Neural cell (in vitro differentiated cells): ENCODE data around the gene GABBR2. TPM values are rescaled to one million over a fixed set of nuclear protein-coding genes. Genes with fewer than 3 reads are reported as not detected.

Source experiments
- H2AFZ ChIP-seq: fragments of 200-600, 300-800 bp; sonication (generic), shearing (Covaris generic); 2 replicates; pipeline ENCODE4 v1.6.0; 2014; ENCODE audit warnings: low read depth, mild to moderate bottlenecking, antibody characterized with exemption, low read length, moderate library complexity
- H3F3A ChIP-seq: fragments of 200-600 bp; shearing (Covaris generic); 2 replicates; pipeline ENCODE4 v1.6.1; 2016; ENCODE audit warnings: mild to moderate bottlenecking, moderate library complexity, mixed read lengths, antibody characterized with exemption, low read length; ENCODE audit not compliant: insufficient read depth, poor library complexity, severe bottlenecking
- H3K27ac ChIP-seq: fragments of 200-600, 300-800 bp; sonication (generic), shearing (Covaris generic); 2 replicates; pipeline ENCODE4 v1.5.1; 2014; ENCODE audit warnings: mild to moderate bottlenecking, low read length, moderate library complexity
- H3K27me3 ChIP-seq: fragments of 300-800, 200-600 bp; sonication (generic), shearing (Covaris generic); 2 replicates; pipeline ENCODE4 v1.6.0; 2014; ENCODE audit warnings: mild to moderate bottlenecking, low read depth, low read length, moderate library complexity; ENCODE audit not compliant: insufficient read depth
- H3K36me3 ChIP-seq: fragments of 300-800, 200-600 bp; sonication (generic), shearing (Covaris generic); 2 replicates; pipeline ENCODE4 v1.5.1; 2014; ENCODE audit warnings: mild to moderate bottlenecking, antibody characterized with exemption, low read length, moderate library complexity; ENCODE audit not compliant: insufficient read depth
- H3K4me2 ChIP-seq: fragments of 300-800, 200-600 bp; sonication (generic), shearing (Covaris generic); 2 replicates; pipeline ENCODE4 v1.6.0; 2014; ENCODE audit warnings: mild to moderate bottlenecking, low read length
- H3K4me3 ChIP-seq: fragments of 300-800, 200-600 bp; sonication (generic), shearing (Covaris generic); 2 replicates; pipeline ENCODE4 v1.5.1; 2014; ENCODE audit warnings: mild to moderate bottlenecking, low read length, moderate library complexity
- H3K79me2 ChIP-seq: fragments of 200-600 bp; shearing (Covaris generic); replicated peaks from 2 replicates; pipeline ENCODE4 v1.6.0; 2014; ENCODE audit warnings: mild to moderate bottlenecking, low read length, moderate library complexity; ENCODE audit not compliant: insufficient read depth
- H3K9ac ChIP-seq: fragments of 300-800, 200-600 bp; sonication (generic), shearing (Covaris generic); 2 replicates; pipeline ENCODE4 v1.6.1; 2016; ENCODE audit warnings: mild to moderate bottlenecking, low read length, mixed read lengths
- H3K9me2 ChIP-seq: fragments of 200-600 bp; shearing (Covaris generic); 2 replicates; pipeline ENCODE4 v1.6.1; 2016; ENCODE audit warnings: mild to moderate bottlenecking, low read length, mixed read lengths; ENCODE audit not compliant: insufficient read depth
- H3K9me3 ChIP-seq: fragments of 200-600, 300-800 bp; sonication (generic), shearing (Covaris generic); 2 replicates; pipeline ENCODE4 v1.6.1; 2016; ENCODE audit warnings: mild to moderate bottlenecking, mixed run types, low read length, moderate library complexity, mixed read lengths
- H4K20me1 ChIP-seq: fragments of 200-600 bp; shearing (Covaris generic); 2 replicates; pipeline ENCODE4 v1.6.1; 2016; ENCODE audit warnings: mild to moderate bottlenecking, mixed run types; ENCODE audit not compliant: insufficient read depth
- EP300 ChIP-seq: fragments of 450-650 bp; conservative IDR thresholded peaks from 2 replicates; pipeline ENCODE4 v1.6.1; 2014; ENCODE audit warnings: antibody characterized with exemption, mild to moderate bottlenecking, moderate library complexity; ENCODE audit not compliant: poor library complexity, severe bottlenecking
- EZH2 ChIP-seq: fragments of 200-600, 300-800 bp; shearing (Covaris generic), sonication (generic); IDR thresholded peaks from 2 replicates; pipeline ENCODE4 v1.6.1; 2014; ENCODE audit warnings: antibody characterized with exemption, low read length, borderline replicate concordance, mild to moderate bottlenecking; ENCODE audit not compliant: insufficient read depth, poor library complexity, severe bottlenecking
- MXI1 ChIP-seq: fragments of 450-650 bp; conservative IDR thresholded peaks from 2 replicates; pipeline ENCODE4 v1.6.1; 2014; ENCODE audit warnings: antibody characterized with exemption, mild to moderate bottlenecking; ENCODE audit not compliant: poor library complexity, severe bottlenecking
- POLR2AphosphoS5 ChIP-seq: IDR thresholded peaks from 2 replicates; pipeline ENCODE4 v1.6.1; 2012
- RAD21 ChIP-seq: fragments of 450-650 bp; conservative IDR thresholded peaks from 2 replicates; pipeline ENCODE4 v1.6.1; 2014; ENCODE audit warnings: antibody characterized with exemption, mild to moderate bottlenecking, moderate library complexity
- SMC3 ChIP-seq: fragments of 450-650 bp; conservative IDR thresholded peaks from 2 replicates; pipeline ENCODE4 v1.6.1; 2014; ENCODE audit warnings: antibody characterized with exemption, mild to moderate bottlenecking, moderate library complexity; ENCODE audit not compliant: poor library complexity
- TAF1 ChIP-seq: IDR thresholded peaks from 2 replicates; pipeline ENCODE4 v1.6.1; 2012; ENCODE audit warnings: low read depth
- polyA plus RNA-seq: library from polyadenylated mRNA; depleted of rRNA; stranded (reverse); fragments of >200 nt; gene quantifications from 2 replicates; pipeline ENCODE4 v1.2.3, GENCODE V29; 2014
- TF ChIP-seq, protein P1 (sequence below): fragments of 450-650 bp; IDR thresholded peaks from 2 replicates; pipeline ENCODE4 v1.5.1; 2014; ENCODE audit warnings: antibody characterized with exemption, mild to moderate bottlenecking, moderate library complexity; ENCODE audit not compliant: poor library complexity, severe bottlenecking
- TF ChIP-seq, protein P2 (sequence below): IDR thresholded peaks from 2 replicates; pipeline ENCODE4 v1.6.1; 2012; ENCODE audit warnings: borderline replicate concordance

Gene GABBR2
- polyA plus RNA-seq, 1 donor from 2014 or later, result 7.1 TPM

DNA sequence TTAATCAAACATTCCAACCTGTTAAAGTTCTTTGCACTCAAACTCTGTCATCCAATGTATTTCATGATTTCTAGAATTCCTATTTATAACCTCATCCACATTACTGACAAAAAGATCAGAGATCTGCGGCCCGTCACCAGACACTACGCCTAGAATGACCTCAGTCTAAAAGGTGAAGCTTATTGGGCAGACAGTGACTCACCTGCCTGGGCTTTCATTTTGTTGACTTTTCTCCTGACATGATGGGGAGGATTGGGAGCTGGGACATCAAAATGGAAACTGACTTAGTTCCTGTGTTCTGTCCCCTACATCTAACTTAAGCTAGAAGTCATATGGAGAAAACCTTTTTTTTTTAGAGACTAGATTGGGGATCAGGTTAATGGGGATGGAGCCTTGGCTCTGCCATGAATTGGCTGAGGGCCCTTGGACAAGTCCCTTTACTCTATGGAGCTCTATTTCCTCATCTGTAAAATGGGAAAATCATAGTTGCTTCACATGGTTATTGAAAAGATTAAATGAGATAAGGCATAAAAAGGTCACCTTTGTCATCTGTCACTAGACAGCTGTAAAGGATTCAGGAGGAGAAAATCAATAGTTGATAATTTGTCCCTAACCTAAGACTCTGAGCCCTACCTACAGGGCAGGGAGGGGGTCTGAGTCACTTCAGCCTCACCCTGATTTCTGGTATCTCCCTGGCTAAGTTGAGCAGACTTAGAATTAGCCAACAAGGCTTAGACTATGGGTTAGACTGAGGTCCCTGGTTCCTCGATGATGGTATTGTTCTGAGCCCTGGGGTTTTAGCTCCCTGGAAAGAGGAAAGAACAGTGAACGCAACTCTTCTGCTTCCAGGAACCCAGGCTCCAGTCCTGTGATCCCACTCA, 228.5 kb downstream of the GABBR2 start:
- no peak overlapping the region for H2AFZ ChIP-seq
- no peaks in the 10 kb centered on the region for H3K36me3 ChIP-seq
- H3K27ac ChIP-seq, result no peak overlapping the region
- no peaks in the 10 kb centered on the region for H3F3A ChIP-seq
- TF ChIP-seq RAD21 (no peak), POLR2AphosphoS5 (no peak), TAF1 (no peak), EP300 (no peak), EZH2 (no peak), SMC3 (no peak)
- TF ChIP-seq, protein P1, sequence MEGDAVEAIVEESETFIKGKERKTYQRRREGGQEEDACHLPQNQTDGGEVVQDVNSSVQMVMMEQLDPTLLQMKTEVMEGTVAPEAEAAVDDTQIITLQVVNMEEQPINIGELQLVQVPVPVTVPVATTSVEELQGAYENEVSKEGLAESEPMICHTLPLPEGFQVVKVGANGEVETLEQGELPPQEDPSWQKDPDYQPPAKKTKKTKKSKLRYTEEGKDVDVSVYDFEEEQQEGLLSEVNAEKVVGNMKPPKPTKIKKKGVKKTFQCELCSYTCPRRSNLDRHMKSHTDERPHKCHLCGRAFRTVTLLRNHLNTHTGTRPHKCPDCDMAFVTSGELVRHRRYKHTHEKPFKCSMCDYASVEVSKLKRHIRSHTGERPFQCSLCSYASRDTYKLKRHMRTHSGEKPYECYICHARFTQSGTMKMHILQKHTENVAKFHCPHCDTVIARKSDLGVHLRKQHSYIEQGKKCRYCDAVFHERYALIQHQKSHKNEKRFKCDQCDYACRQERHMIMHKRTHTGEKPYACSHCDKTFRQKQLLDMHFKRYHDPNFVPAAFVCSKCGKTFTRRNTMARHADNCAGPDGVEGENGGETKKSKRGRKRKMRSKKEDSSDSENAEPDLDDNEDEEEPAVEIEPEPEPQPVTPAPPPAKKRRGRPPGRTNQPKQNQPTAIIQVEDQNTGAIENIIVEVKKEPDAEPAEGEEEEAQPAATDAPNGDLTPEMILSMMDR, result no peak
- TF ChIP-seq, protein P2, sequence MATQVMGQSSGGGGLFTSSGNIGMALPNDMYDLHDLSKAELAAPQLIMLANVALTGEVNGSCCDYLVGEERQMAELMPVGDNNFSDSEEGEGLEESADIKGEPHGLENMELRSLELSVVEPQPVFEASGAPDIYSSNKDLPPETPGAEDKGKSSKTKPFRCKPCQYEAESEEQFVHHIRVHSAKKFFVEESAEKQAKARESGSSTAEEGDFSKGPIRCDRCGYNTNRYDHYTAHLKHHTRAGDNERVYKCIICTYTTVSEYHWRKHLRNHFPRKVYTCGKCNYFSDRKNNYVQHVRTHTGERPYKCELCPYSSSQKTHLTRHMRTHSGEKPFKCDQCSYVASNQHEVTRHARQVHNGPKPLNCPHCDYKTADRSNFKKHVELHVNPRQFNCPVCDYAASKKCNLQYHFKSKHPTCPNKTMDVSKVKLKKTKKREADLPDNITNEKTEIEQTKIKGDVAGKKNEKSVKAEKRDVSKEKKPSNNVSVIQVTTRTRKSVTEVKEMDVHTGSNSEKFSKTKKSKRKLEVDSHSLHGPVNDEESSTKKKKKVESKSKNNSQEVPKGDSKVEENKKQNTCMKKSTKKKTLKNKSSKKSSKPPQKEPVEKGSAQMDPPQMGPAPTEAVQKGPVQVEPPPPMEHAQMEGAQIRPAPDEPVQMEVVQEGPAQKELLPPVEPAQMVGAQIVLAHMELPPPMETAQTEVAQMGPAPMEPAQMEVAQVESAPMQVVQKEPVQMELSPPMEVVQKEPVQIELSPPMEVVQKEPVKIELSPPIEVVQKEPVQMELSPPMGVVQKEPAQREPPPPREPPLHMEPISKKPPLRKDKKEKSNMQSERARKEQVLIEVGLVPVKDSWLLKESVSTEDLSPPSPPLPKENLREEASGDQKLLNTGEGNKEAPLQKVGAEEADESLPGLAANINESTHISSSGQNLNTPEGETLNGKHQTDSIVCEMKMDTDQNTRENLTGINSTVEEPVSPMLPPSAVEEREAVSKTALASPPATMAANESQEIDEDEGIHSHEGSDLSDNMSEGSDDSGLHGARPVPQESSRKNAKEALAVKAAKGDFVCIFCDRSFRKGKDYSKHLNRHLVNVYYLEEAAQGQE, result no peak
- no peak overlapping the region for H3K4me2 ChIP-seq
- H3K9me2 ChIP-seq, result no peaks in the 10 kb centered on the region
- no peaks in the 10 kb centered on the region for H3K79me2 ChIP-seq
- no peaks in the 10 kb centered on the region for H3K27me3 ChIP-seq
- H3K4me3 ChIP-seq, result no peak overlapping the region
- H4K20me1 ChIP-seq, result no peaks in the 10 kb centered on the region
- no peak overlapping the region for H3K9ac ChIP-seq
- H3K9me3 ChIP-seq, result no peaks in the 10 kb centered on the region

DNA sequence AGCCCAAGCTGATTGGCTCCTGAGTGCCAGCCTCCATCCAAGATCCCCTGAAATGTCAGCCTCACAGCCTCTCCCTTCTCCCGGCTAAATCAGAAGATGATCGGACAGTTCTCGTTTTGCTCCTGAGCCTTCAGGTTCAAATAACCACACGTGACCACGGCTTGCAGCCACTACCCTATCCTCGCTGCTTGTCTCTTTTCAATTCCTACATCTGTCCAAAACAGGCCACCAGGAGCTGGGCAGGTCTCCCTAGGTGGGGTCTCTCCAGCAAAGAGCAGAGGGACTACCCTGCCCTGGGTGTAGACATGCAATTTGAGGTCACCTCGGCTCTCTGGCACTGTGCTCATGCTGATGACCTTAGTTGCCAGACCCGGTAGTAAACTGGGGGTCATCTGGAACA, 229.3 kb downstream of the GABBR2 start:
- no peak overlapping the region for H3K4me3 ChIP-seq
- no peak overlapping the region for H3K27ac ChIP-seq
- H3K79me2 ChIP-seq, result no peaks in the 10 kb centered on the region
- H4K20me1 ChIP-seq, result no peaks in the 10 kb centered on the region
- no peak for TF ChIP-seq POLR2AphosphoS5
- TF ChIP-seq RAD21, result no peak
- no peak for TF ChIP-seq MXI1
- TF ChIP-seq, protein P1, result no peak
- TF ChIP-seq, protein P2, result no peak
- TF ChIP-seq EP300, result no peak
- no peak for TF ChIP-seq SMC3
- TF ChIP-seq TAF1, result no peak
- TF ChIP-seq EZH2, result no peak
- H3K27me3 ChIP-seq, result no peaks in the 10 kb centered on the region
- H3K9ac ChIP-seq, result no peak overlapping the region
- H2AFZ ChIP-seq, result no peak overlapping the region
- no peaks in the 10 kb centered on the region for H3K36me3 ChIP-seq
- H3K9me3 ChIP-seq, result no peaks in the 10 kb centered on the region
- H3K9me2 ChIP-seq, result no peaks in the 10 kb centered on the region
- H3F3A ChIP-seq, result no peaks in the 10 kb centered on the region
- no peak overlapping the region for H3K4me2 ChIP-seq
